HCT116 (cell line): ENCODE results near the gene PRAME.

Experiments used
- ATF3 ChIP-seq: IDR thresholded peaks from 2 replicates; pipeline ENCODE4 v1.6.1; 2012
- CEBPB ChIP-seq: IDR thresholded peaks from 2 replicates; pipeline ENCODE4 v1.6.1; 2012; ENCODE audit warnings: low read depth
- CTCF ChIP-seq, 3 experiments: fragments of 200-600 bp in 1 of 3; sonication (generic) in 1 of 3; IDR thresholded peaks in 2 of 3; conservative IDR thresholded peaks in 1 of 3; 2 replicates each; pipeline ENCODE4 v1.5.1; 2012 to 2017; ENCODE audit warnings: low read depth in 2 of 3, low read length in 2 of 3, antibody characterized with exemption in 1 of 3, borderline replicate concordance in 1 of 3, control low read depth in 1 of 3, mild to moderate bottlenecking in 1 of 3, mixed read lengths in 1 of 3, mixed run types in 1 of 3, moderate library complexity in 1 of 3; ENCODE audit not compliant: insufficient read depth in 1 of 3
- EGR1 ChIP-seq: IDR thresholded peaks from 2 replicates; pipeline ENCODE4 v1.6.1; 2012; ENCODE audit warnings: low read depth
- EZH2 ChIP-seq: fragments of 200-600 bp; sonication (generic); IDR thresholded peaks from 2 replicates; pipeline ENCODE4 v1.6.1; 2017; ENCODE audit warnings: antibody characterized with exemption, mixed run types
- EZH2phosphoT487 ChIP-seq: fragments of 200-600 bp; IDR thresholded peaks from 2 replicates; pipeline ENCODE4 v1.6.1; 2018; ENCODE audit warnings: antibody characterized with exemption, borderline replicate concordance
- FOSL1 ChIP-seq: IDR thresholded peaks from 2 replicates; pipeline ENCODE4 v1.6.1; 2012; ENCODE audit warnings: low read depth
- MAX ChIP-seq: IDR thresholded peaks from 2 replicates; pipeline ENCODE4 v1.6.1; 2012
- POLR2A ChIP-seq: IDR thresholded peaks from 2 replicates; pipeline ENCODE4 v1.7.0; 2011; ENCODE audit warnings: borderline replicate concordance; ENCODE audit not compliant: insufficient read depth, insufficient read length; ENCODE audit errors: extremely low read depth
- REST ChIP-seq: IDR thresholded peaks from 2 replicates; pipeline ENCODE4 v1.6.1; 2012; ENCODE audit warnings: low read depth
- SIN3A ChIP-seq: IDR thresholded peaks from 2 replicates; pipeline ENCODE4 v1.6.1; 2012; ENCODE audit warnings: low read depth
- TCF7L2 ChIP-seq: IDR thresholded peaks from 2 replicates; pipeline ENCODE4 v1.7.0; 2011; ENCODE audit warnings: borderline replicate concordance, inconsistent platforms; ENCODE audit not compliant: insufficient read depth, insufficient read length; ENCODE audit errors: extremely low read depth
- YY1 ChIP-seq: IDR thresholded peaks from 2 replicates; pipeline ENCODE4 v1.6.1; 2011; ENCODE audit warnings: low read length, low read depth, moderate library complexity, mild to moderate bottlenecking; ENCODE audit not compliant: insufficient replicate concordance; ENCODE audit errors: extremely low read depth
- ZNF274 ChIP-seq: fragments of 200-500 bp; sonication (Bioruptor generic); IDR thresholded peaks from 2 replicates; pipeline ENCODE4 v1.6.1; 2014; ENCODE audit warnings: mild to moderate bottlenecking, low read depth, low read length, inconsistent platforms

GRCh38 chr22:22578702-22579424, 19.8 kb upstream of the PRAME start:
- TF ChIP-seq EZH2phosphoT487 (no peak), CTCF (IDR thresholded peaks at IDR 0.05 in 2 of 3, conservative IDR thresholded peaks at IDR 0.05 in 1 of 3; ENCODE audit: borderline replicate concordance in 1 of 3, insufficient read depth in 1 of 3, low read depth in 2 of 3, low read length in 2 of 3) (no peak), POLR2A (no peak), ATF3 (no peak), SIN3A (no peak), EZH2 (no peak), REST (no peak), FOSL1 (no peak), EGR1 (no peak), YY1 (no peak), ZNF274 (no peak), CEBPB (no peak), TCF7L2 (no peak), MAX (no peak)
